Neural cell (in vitro differentiated cells): ENCODE results near the gene NCKAP5L.

Experiments
- CTCF ChIP-seq: fragments of 450-650 bp; IDR thresholded peaks from 2 replicates; pipeline ENCODE4 v1.5.1; 2014; ENCODE audit warnings: antibody characterized with exemption, mild to moderate bottlenecking, moderate library complexity; ENCODE audit not compliant: poor library complexity, severe bottlenecking
- EP300 ChIP-seq: fragments of 450-650 bp; conservative IDR thresholded peaks from 2 replicates; pipeline ENCODE4 v1.6.1; 2014; ENCODE audit warnings: antibody characterized with exemption, mild to moderate bottlenecking, moderate library complexity; ENCODE audit not compliant: poor library complexity, severe bottlenecking
- EZH2 ChIP-seq: fragments of 200-600, 300-800 bp; shearing (Covaris generic), sonication (generic); IDR thresholded peaks from 2 replicates; pipeline ENCODE4 v1.6.1; 2014; ENCODE audit warnings: antibody characterized with exemption, low read length, borderline replicate concordance, mild to moderate bottlenecking; ENCODE audit not compliant: insufficient read depth, poor library complexity, severe bottlenecking
- MXI1 ChIP-seq: fragments of 450-650 bp; conservative IDR thresholded peaks from 2 replicates; pipeline ENCODE4 v1.6.1; 2014; ENCODE audit warnings: antibody characterized with exemption, mild to moderate bottlenecking; ENCODE audit not compliant: poor library complexity, severe bottlenecking
- POLR2AphosphoS5 ChIP-seq: IDR thresholded peaks from 2 replicates; pipeline ENCODE4 v1.6.1; 2012
- RAD21 ChIP-seq: fragments of 450-650 bp; conservative IDR thresholded peaks from 2 replicates; pipeline ENCODE4 v1.6.1; 2014; ENCODE audit warnings: antibody characterized with exemption, mild to moderate bottlenecking, moderate library complexity
- REST ChIP-seq: IDR thresholded peaks from 2 replicates; pipeline ENCODE4 v1.6.1; 2012; ENCODE audit warnings: borderline replicate concordance
- SMC3 ChIP-seq: fragments of 450-650 bp; conservative IDR thresholded peaks from 2 replicates; pipeline ENCODE4 v1.6.1; 2014; ENCODE audit warnings: antibody characterized with exemption, mild to moderate bottlenecking, moderate library complexity; ENCODE audit not compliant: poor library complexity
- TAF1 ChIP-seq: IDR thresholded peaks from 2 replicates; pipeline ENCODE4 v1.6.1; 2012; ENCODE audit warnings: low read depth

DNA sequence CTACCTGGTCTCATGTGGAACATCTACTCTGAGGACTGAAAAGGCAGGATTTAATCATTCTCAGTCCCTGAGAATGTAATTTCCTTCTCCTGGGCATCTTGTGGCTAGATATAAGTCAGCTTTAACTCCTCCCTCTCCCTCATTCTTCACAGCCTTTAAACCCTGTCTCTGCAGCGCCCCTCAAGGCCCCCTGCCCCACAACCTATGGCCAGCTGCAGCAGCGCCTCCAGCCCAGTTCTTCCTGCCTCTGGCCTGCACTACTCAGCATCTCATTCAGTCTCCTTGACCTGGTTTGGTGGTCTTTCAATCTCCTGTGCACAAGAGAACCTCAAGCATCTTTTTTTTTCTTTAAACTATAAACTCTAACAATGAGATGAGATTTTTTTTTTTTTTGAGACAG, 29.3 kb downstream of the NCKAP5L start:
- TF ChIP-seq CTCF, result no peak
- TF ChIP-seq REST, result no peak
- TF ChIP-seq TAF1, result no peak
- no peak for TF ChIP-seq MXI1
- TF ChIP-seq SMC3, result no peak
- TF ChIP-seq EP300, result no peak
- TF ChIP-seq RAD21, result no peak
- no peak for TF ChIP-seq POLR2AphosphoS5
- TF ChIP-seq EZH2, result no peak
